Mesothelial cell of epicardium (in vitro differentiated cells): ENCODE data around the gene ZNF157. TPM values are rescaled to one million over a fixed set of nuclear protein-coding genes. Genes with fewer than 3 reads are reported as not detected.
"Not testable (repeated sequence)": the region's sequence is repeated elsewhere in the genome, so short reads cannot be mapped to it uniquely, and the experiment has no call there.

Experiments used
- DNase-seq, 2 experiments: peaks; one replicate each; pipeline ENCODE4 v3.0.0; 2021; ENCODE audit warnings: low spot score in 2 of 2; ENCODE audit not compliant: unreplicated experiment in 2 of 2
- H3K27ac Mint-ChIP-seq: 2 replicates; pipeline ENCODE4 v1.8.0; 2021; ENCODE audit warnings: mixed read lengths
- H3K27me3 Mint-ChIP-seq: 2 replicates; pipeline ENCODE4 v1.8.0; 2021; ENCODE audit warnings: low read depth, mixed read lengths
- H3K36me3 Mint-ChIP-seq: 2 replicates; pipeline ENCODE4 v1.8.0; 2021; ENCODE audit warnings: mixed read lengths
- H3K4me1 Mint-ChIP-seq: 2 replicates; pipeline ENCODE4 v1.8.0; 2021; ENCODE audit warnings: mixed read lengths
- H3K4me3 Mint-ChIP-seq: 2 replicates; pipeline ENCODE4 v1.8.0; 2021; ENCODE audit warnings: mild to moderate bottlenecking, moderate library complexity, mixed read lengths
- H3K9me3 Mint-ChIP-seq: 2 replicates; pipeline ENCODE4 v1.8.0; 2021; ENCODE audit warnings: mixed read lengths
- total RNA-seq: library from RNA; stranded (reverse); gene quantifications from 3 replicates; pipeline ENCODE4 v1.2.1, GENCODE V29; 2021
- TF ChIP-seq, protein P1 (sequence below): fragments of 200-600 bp; sonication (generic); IDR thresholded peaks from one replicate; pipeline ENCODE4 v1.5.0; 2021; ENCODE audit warnings: antibody characterized with exemption; ENCODE audit not compliant: unreplicated experiment

ZNF157 gene
- total RNA-seq, 1 donor from 2014 or later: 1.1 TPM

GRCh38 chrX:47380268-47380667, 9.9 kb downstream of the ZNF157 start:
- DNase-seq: no peak
- H3K36me3 Mint-ChIP-seq: no peaks in the 10 kb centered on the region
- H3K27me3 Mint-ChIP-seq: no peaks in the 10 kb centered on the region
- peaks cover 6% of the 10 kb centered on the region for H3K9me3 Mint-ChIP-seq
- peaks cover 3% of the 10 kb centered on the region for H3K4me1 Mint-ChIP-seq
- no peak overlapping the region for H3K4me3 Mint-ChIP-seq
- TF ChIP-seq, protein P1, sequence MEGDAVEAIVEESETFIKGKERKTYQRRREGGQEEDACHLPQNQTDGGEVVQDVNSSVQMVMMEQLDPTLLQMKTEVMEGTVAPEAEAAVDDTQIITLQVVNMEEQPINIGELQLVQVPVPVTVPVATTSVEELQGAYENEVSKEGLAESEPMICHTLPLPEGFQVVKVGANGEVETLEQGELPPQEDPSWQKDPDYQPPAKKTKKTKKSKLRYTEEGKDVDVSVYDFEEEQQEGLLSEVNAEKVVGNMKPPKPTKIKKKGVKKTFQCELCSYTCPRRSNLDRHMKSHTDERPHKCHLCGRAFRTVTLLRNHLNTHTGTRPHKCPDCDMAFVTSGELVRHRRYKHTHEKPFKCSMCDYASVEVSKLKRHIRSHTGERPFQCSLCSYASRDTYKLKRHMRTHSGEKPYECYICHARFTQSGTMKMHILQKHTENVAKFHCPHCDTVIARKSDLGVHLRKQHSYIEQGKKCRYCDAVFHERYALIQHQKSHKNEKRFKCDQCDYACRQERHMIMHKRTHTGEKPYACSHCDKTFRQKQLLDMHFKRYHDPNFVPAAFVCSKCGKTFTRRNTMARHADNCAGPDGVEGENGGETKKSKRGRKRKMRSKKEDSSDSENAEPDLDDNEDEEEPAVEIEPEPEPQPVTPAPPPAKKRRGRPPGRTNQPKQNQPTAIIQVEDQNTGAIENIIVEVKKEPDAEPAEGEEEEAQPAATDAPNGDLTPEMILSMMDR: no peak
- H3K27ac Mint-ChIP-seq: peak overlapping the region; percentile 34

DNA sequence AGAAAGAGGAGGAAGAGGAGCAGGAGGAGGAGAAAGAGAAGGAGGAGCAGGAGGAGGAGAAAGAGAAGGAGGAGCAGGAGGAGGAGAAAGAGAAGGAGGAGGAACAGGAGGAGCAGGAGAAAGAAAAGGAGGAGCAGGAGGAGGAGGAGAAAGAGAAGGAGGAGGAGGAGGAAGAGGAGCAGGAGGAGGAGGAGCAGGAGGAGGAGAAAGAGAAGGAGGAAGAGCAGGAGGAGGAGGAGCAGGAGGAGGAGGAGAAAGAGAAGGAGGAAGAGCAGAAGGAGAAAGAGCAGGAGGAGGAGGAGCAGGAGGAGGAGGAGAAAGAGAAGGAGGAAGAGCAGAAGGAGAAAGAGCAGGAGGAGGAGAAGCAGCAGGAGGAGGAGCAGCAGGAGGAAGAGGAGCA, 10.5 kb downstream of the ZNF157 start:
- H3K4me1 Mint-ChIP-seq, H3K36me3 Mint-ChIP-seq, H3K9me3 Mint-ChIP-seq, DNase-seq, H3K27me3 Mint-ChIP-seq, H3K4me3 Mint-ChIP-seq, H3K27ac Mint-ChIP-seq: not testable (repeated sequence)

- Mint-ChIP-seq H3K4me3 (no peak overlapping the region), H3K27ac (no peak overlapping the region), H3K9me3 (peaks cover 10% of the 10 kb centered on the region), H3K4me1 (peaks cover 3% of the 10 kb centered on the region), H3K27me3 (no peaks in the 10 kb centered on the region), H3K36me3 (no peaks in the 10 kb centered on the region)
- TF ChIP-seq, protein P1: peak; percentile 81
- DNase-seq: peak; percentile 34 to 61
These were observed 14.1 kb downstream of the ZNF157 start for GRCh38 chrX:47384502-47384901.

DNA sequence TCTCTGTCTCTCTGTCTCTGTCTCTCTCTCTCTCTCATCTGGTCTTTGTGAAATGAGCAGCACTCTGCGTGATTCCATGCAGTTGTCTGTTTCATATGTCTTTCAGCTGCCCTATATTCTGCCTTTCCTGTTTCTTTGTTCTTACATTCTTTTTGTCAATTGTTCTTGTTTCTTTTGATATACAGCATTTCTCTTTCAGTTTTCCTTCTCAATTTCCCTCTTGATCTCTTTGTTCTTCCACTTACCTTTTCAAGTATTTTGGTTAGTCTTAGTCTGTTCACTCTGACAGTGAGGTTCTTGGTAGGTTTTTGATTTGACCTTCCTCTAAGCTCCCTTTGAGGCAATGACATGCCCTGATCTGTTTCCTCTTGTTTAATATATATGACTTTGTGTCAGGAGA, 20.4 kb downstream of the ZNF157 start:
- Mint-ChIP-seq H3K27ac (no peak overlapping the region), H3K4me1 (no peaks in the 10 kb centered on the region), H3K36me3 (peaks cover 1% of the 10 kb centered on the region), H3K9me3 (peaks cover 19% of the 10 kb centered on the region), H3K27me3 (no peaks in the 10 kb centered on the region), H3K4me3 (no peak overlapping the region)
- no peak for DNase-seq
- TF ChIP-seq, protein P1: no peak

GRCh38 chrX:47413179-47413594, 42.8 kb downstream of the ZNF157 start:
- H3K4me1 Mint-ChIP-seq: no peaks in the 10 kb centered on the region
- peaks cover 27% of the 10 kb centered on the region for H3K36me3 Mint-ChIP-seq
- DNase-seq: no peak
- no peaks in the 10 kb centered on the region for H3K27me3 Mint-ChIP-seq
- H3K4me3 Mint-ChIP-seq: no peak overlapping the region
- no peak overlapping the region for H3K27ac Mint-ChIP-seq
- TF ChIP-seq, protein P1: no peak
- peaks cover 50% of the 10 kb centered on the region for H3K9me3 Mint-ChIP-seq

DNA sequence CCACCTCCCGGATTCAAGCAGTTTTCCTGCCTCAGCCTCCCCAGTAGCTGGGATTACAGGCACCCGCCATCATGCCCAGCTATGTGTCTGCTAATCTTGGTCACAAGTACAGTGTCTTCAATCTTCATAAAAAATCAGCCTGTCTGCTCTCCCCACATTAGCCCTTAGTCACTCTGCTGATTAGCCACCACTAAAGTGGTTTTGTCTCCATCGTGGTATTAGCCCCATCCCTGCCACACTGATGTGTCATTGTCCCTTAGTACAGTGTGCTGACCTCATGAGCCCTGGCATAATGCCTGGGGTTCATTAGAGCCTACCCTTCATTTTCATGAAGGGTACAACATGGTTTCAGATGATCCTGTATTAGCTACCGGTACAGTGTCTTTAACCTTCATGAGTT, 49.9 kb downstream of the ZNF157 start:
- Mint-ChIP-seq H3K4me1 (no peaks in the 10 kb centered on the region), H3K27ac (no peak overlapping the region), H3K9me3 (peaks cover 45% of the 10 kb centered on the region), H3K4me3 (no peak overlapping the region), H3K27me3 (no peaks in the 10 kb centered on the region), H3K36me3 (no peaks in the 10 kb centered on the region)
- DNase-seq: no peak
- TF ChIP-seq, protein P1: no peak
